ENCODE measurements around the gene UBN2. TPM values are rescaled to one million over a fixed set of nuclear protein-coding genes. Genes with fewer than 3 reads are reported as not detected.

The UBN2 gene
- total RNA-seq, 1 experiment from 2014 or later = 39.0 TPM

DNA sequence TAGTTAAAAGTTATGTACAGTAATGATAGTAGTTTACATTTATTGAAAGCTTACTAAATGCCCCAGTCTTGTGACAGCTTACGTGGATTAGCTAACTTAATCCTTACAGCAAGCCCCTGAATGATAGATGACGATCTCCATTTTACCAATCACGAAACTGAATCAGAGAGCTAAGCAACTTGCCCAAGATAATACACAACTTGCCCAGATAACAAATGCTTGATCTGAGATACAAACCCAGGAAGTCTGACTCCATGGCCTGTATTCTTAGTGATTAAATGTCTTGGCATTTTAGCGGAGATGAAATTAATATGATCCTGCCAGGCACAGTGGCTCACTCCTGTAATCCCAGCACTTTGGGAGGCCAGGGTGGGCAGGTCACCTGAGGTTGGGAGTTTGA lies 63.2 kb downstream of the UBN2 start:
- no peak for ATAC-seq
- Mint-ChIP-seq H3K36me3 (peaks cover 22% of the 10 kb centered on the region), H3K4me3 (no peak overlapping the region), H3K27ac (no peak overlapping the region), H3K4me1 (no peaks in the 10 kb centered on the region), H3K9me3 (no peaks in the 10 kb centered on the region), H3K27me3 (ENCODE audit: low read depth) (no peaks in the 10 kb centered on the region)
- no peak for DNase-seq (ENCODE audit: low spot score)
- CTCF ChIA-PET = interaction anchor here (0.6 to 1.1 kb wide), 3 partner anchors 16 to 219 kb away, joined by 3 to 6 read pairs (median 4); no protein-coding TSS in a partner anchor
- TF ChIP-seq CREM (CRISPR knock-in tag; IDR thresholded peaks at IDR 0.05) (no peak), EMX1 (CRISPR knock-in tag; IDR thresholded peaks at IDR 0.05) (no peak), ZNF263 (CRISPR knock-in tag; IDR thresholded peaks at IDR 0.05; ENCODE audit: low read depth) (no peak), ZNF416 (CRISPR knock-in tag; IDR thresholded peaks at IDR 0.05) (no peak), ZNF396 (CRISPR knock-in tag; IDR thresholded peaks at IDR 0.05; ENCODE audit: borderline replicate concordance) (no peak), ELF4 (CRISPR knock-in tag; IDR thresholded peaks at IDR 0.05; ENCODE audit: low read depth) (no peak), TEAD4 (CRISPR knock-in tag; IDR thresholded peaks at IDR 0.05) (no peak), ESRRA (CRISPR knock-in tag; IDR thresholded peaks at IDR 0.05; ENCODE audit: borderline replicate concordance) (no peak), ZNF423 (CRISPR knock-in tag; IDR thresholded peaks at IDR 0.05) (no peak)
- TF ChIP-seq, protein P1, sequence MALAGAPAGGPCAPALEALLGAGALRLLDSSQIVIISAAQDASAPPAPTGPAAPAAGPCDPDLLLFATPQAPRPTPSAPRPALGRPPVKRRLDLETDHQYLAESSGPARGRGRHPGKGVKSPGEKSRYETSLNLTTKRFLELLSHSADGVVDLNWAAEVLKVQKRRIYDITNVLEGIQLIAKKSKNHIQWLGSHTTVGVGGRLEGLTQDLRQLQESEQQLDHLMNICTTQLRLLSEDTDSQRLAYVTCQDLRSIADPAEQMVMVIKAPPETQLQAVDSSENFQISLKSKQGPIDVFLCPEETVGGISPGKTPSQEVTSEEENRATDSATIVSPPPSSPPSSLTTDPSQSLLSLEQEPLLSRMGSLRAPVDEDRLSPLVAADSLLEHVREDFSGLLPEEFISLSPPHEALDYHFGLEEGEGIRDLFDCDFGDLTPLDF (CRISPR knock-in tag; IDR thresholded peaks at IDR 0.05) = no peak
- TF ChIP-seq, protein P2, sequence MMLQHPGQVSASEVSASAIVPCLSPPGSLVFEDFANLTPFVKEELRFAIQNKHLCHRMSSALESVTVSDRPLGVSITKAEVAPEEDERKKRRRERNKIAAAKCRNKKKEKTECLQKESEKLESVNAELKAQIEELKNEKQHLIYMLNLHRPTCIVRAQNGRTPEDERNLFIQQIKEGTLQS (CRISPR knock-in tag; conservative IDR thresholded peaks at IDR 0.05) = no peak
- TF ChIP-seq, protein P3, sequence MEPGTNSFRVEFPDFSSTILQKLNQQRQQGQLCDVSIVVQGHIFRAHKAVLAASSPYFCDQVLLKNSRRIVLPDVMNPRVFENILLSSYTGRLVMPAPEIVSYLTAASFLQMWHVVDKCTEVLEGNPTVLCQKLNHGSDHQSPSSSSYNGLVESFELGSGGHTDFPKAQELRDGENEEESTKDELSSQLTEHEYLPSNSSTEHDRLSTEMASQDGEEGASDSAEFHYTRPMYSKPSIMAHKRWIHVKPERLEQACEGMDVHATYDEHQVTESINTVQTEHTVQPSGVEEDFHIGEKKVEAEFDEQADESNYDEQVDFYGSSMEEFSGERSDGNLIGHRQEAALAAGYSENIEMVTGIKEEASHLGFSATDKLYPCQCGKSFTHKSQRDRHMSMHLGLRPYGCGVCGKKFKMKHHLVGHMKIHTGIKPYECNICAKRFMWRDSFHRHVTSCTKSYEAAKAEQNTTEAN (CRISPR knock-in tag; IDR thresholded peaks at IDR 0.05) = no peak
- POLR2A ChIA-PET = no interaction called here

DNA sequence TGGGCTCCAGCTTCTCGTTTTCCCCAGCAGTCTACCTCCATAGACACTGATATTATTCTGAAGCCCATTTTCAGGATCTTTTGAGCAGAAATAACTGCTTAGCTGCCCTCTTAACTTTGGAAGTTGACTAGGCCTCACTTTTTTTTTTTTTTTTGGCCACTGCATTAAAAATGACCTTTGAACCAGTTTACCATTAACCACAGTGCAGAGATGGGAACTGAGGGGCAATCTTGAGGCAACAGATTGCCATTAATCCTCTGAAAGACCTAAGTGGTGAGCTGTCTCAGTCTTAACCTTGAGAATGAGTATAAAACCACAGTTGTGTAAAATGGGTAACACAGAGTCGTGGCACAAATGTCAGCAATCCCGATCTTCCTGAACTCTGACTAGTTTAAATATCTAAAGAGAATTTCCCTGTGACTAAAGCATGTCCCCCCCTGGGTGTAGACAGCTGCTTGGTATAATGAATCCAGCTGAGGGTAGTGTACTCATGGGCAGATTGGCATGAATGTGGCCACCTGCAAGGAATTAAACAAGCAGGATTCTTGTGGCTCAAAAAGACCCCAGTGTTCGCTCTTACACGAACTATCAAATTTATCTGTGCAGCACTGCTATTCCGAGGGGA lies 64.0 kb downstream of the UBN2 start:
- Mint-ChIP-seq H3K4me1 (no peaks in the 10 kb centered on the region), H3K4me3 (no peak overlapping the region), H3K9me3 (no peaks in the 10 kb centered on the region), H3K27ac (no peak overlapping the region; the same call in 1 of the 2 replicates), H3K27me3 (ENCODE audit: low read depth) (no peaks in the 10 kb centered on the region), H3K36me3 (peaks cover 28% of the 10 kb centered on the region)
- ChIA-PET POLR2A (no interaction called here), CTCF (interaction anchor here (0.7 to 1.0 kb wide), 2 partner anchors 26 to 54 kb away, joined by 3 to 6 read pairs; no protein-coding TSS in a partner anchor)
- TF ChIP-seq SP1 (CRISPR knock-in tag; conservative IDR thresholded peaks at IDR 0.05) = no peak
- no peak for TF ChIP-seq IRF2 (CRISPR knock-in tag; IDR thresholded peaks at IDR 0.05; ENCODE audit: borderline replicate concordance, low read depth)
- TF ChIP-seq ZNF121 (CRISPR knock-in tag; IDR thresholded peaks at IDR 0.05) = no peak
- TF ChIP-seq, protein P4, sequence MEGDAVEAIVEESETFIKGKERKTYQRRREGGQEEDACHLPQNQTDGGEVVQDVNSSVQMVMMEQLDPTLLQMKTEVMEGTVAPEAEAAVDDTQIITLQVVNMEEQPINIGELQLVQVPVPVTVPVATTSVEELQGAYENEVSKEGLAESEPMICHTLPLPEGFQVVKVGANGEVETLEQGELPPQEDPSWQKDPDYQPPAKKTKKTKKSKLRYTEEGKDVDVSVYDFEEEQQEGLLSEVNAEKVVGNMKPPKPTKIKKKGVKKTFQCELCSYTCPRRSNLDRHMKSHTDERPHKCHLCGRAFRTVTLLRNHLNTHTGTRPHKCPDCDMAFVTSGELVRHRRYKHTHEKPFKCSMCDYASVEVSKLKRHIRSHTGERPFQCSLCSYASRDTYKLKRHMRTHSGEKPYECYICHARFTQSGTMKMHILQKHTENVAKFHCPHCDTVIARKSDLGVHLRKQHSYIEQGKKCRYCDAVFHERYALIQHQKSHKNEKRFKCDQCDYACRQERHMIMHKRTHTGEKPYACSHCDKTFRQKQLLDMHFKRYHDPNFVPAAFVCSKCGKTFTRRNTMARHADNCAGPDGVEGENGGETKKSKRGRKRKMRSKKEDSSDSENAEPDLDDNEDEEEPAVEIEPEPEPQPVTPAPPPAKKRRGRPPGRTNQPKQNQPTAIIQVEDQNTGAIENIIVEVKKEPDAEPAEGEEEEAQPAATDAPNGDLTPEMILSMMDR (IDR thresholded peaks at IDR 0.05) = no peak
- TF ChIP-seq ZNF263 (CRISPR knock-in tag; IDR thresholded peaks at IDR 0.05; ENCODE audit: low read depth) = no peak
- TF ChIP-seq, protein P5, sequence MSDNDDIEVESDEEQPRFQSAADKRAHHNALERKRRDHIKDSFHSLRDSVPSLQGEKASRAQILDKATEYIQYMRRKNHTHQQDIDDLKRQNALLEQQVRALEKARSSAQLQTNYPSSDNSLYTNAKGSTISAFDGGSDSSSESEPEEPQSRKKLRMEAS (CRISPR knock-in tag; IDR thresholded peaks at IDR 0.05) = no peak
- no peak for DNase-seq (ENCODE audit: low spot score)
- ATAC-seq = no peak

DNA sequence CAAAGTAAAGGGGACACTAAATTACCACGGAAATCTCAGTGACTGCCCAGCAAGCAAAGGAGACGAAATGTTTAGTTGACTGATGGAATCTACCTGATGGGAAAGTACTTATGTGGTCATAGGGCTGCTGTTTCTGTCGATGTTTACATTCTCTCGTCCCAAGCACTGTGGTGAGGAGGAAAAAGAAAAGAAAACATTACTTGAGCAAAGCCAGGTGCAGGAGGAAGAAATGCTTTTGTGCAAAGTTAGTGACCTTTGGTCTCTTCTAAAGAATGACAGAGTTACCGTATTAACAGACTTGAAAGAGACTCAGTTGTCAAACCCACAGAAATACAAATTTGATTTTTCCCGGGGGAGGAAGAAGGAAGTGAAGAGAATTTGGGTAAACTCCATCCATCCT lies 66.8 kb downstream of the UBN2 start:
- Mint-ChIP-seq H3K4me1 (no peaks in the 10 kb centered on the region), H3K27me3 (ENCODE audit: low read depth) (no peaks in the 10 kb centered on the region), H3K36me3 (peaks cover 33% of the 10 kb centered on the region), H3K4me3 (no peak overlapping the region), H3K9me3 (no peaks in the 10 kb centered on the region), H3K27ac (no peak overlapping the region)
- CTCF ChIA-PET = no interaction called here
- POLR2A ChIA-PET = no interaction called here
- DNase-seq (ENCODE audit: low spot score) (no peak), ATAC-seq (no peak)
- TF ChIP-seq, protein P6, sequence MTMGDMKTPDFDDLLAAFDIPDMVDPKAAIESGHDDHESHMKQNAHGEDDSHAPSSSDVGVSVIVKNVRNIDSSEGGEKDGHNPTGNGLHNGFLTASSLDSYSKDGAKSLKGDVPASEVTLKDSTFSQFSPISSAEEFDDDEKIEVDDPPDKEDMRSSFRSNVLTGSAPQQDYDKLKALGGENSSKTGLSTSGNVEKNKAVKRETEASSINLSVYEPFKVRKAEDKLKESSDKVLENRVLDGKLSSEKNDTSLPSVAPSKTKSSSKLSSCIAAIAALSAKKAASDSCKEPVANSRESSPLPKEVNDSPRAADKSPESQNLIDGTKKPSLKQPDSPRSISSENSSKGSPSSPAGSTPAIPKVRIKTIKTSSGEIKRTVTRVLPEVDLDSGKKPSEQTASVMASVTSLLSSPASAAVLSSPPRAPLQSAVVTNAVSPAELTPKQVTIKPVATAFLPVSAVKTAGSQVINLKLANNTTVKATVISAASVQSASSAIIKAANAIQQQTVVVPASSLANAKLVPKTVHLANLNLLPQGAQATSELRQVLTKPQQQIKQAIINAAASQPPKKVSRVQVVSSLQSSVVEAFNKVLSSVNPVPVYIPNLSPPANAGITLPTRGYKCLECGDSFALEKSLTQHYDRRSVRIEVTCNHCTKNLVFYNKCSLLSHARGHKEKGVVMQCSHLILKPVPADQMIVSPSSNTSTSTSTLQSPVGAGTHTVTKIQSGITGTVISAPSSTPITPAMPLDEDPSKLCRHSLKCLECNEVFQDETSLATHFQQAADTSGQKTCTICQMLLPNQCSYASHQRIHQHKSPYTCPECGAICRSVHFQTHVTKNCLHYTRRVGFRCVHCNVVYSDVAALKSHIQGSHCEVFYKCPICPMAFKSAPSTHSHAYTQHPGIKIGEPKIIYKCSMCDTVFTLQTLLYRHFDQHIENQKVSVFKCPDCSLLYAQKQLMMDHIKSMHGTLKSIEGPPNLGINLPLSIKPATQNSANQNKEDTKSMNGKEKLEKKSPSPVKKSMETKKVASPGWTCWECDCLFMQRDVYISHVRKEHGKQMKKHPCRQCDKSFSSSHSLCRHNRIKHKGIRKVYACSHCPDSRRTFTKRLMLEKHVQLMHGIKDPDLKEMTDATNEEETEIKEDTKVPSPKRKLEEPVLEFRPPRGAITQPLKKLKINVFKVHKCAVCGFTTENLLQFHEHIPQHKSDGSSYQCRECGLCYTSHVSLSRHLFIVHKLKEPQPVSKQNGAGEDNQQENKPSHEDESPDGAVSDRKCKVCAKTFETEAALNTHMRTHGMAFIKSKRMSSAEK (CRISPR knock-in tag; IDR thresholded peaks at IDR 0.05; ENCODE audit: borderline replicate concordance) = no peak
- TF ChIP-seq GABPB1 (CRISPR knock-in tag; IDR thresholded peaks at IDR 0.05) (no peak), ZNF121 (CRISPR knock-in tag; IDR thresholded peaks at IDR 0.05) (no peak), ZNF232 (CRISPR knock-in tag; IDR thresholded peaks at IDR 0.05) (no peak)
- TF ChIP-seq, protein P7, sequence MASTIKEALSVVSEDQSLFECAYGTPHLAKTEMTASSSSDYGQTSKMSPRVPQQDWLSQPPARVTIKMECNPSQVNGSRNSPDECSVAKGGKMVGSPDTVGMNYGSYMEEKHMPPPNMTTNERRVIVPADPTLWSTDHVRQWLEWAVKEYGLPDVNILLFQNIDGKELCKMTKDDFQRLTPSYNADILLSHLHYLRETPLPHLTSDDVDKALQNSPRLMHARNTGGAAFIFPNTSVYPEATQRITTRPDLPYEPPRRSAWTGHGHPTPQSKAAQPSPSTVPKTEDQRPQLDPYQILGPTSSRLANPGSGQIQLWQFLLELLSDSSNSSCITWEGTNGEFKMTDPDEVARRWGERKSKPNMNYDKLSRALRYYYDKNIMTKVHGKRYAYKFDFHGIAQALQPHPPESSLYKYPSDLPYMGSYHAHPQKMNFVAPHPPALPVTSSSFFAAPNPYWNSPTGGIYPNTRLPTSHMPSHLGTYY (CRISPR knock-in tag; IDR thresholded peaks at IDR 0.05) = no peak
